AG10803 (cell line): Measurements from ENCODE around the gene OAT.

ENCODE experiments used
- DNase-seq: peaks from one replicate; pipeline ENCODE4 v3.0.0; 2010; ENCODE audit warnings: low read depth
- H3K4me3 ChIP-seq: 2 replicates; pipeline ENCODE4 v1.5.1; 2011; ENCODE audit warnings: mild to moderate bottlenecking, low read length, control low read depth
- CTCF ChIP-seq: conservative IDR thresholded peaks from 2 replicates; pipeline ENCODE4 v1.5.1; 2011; ENCODE audit warnings: mild to moderate bottlenecking, low read length, control low read depth, inconsistent platforms

Gene OAT

GRCh38 chr10:124364674-124365073 is 54.0 kb downstream of the OAT start:
- H3K4me3 ChIP-seq, result no peak overlapping the region
- TF ChIP-seq CTCF, result no peak
- no peak for DNase-seq

GRCh38 chr10:124362568-124362967 is 56.2 kb downstream of the OAT start:
- no peak for TF ChIP-seq CTCF
- DNase-seq, result no peak
- no peak overlapping the region for H3K4me3 ChIP-seq

GRCh38 chr10:124359336-124359832 is 59.3 kb downstream of the OAT start:
- no peak overlapping the region for H3K4me3 ChIP-seq
- DNase-seq, result no peak
- TF ChIP-seq CTCF, result no peak

GRCh38 chr10:124357561-124357885 is 61.2 kb downstream of the OAT start:
- H3K4me3 ChIP-seq, result no peak overlapping the region
- no peak for TF ChIP-seq CTCF
- DNase-seq, result no peak

GRCh38 chr10:124356701-124357560 is 61.8 kb downstream of the OAT start:
- no peak for TF ChIP-seq CTCF
- H3K4me3 ChIP-seq, result no peak overlapping the region
- DNase-seq, result no peak

GRCh38 chr10:124354411-124355382 is 64.0 kb downstream of the OAT start:
- TF ChIP-seq CTCF, result no peak
- H3K4me3 ChIP-seq, result peak overlapping the region; percentile 56
- peak; percentile 48 for DNase-seq
